ENCODE measurements around the gene PITPNM3. TPM values are rescaled to one million over a fixed set of nuclear protein-coding genes. Genes with fewer than 3 reads are reported as not detected.
A peak's percentile ranks its signal among the peaks of the same experiment; 100 is the strongest.

Gene PITPNM3
- total and polyA plus RNA-seq, 2 of the 13 experiments (the other 11 are each of a cell fraction or from before 2014, with no cell fraction given) = 0.13 to 0.29 TPM

- TF ChIP-seq DZIP1 (CRISPR knock-in tag; IDR thresholded peaks at IDR 0.05) (no peak), TFAP4 (IDR thresholded peaks at IDR 0.05; ENCODE audit: borderline replicate concordance, low read depth) (no peak), PAF1 (CRISPR knock-in tag; IDR thresholded peaks at IDR 0.05) (no peak), SP5 (CRISPR knock-in tag; IDR thresholded peaks at IDR 0.05; ENCODE audit: borderline replicate concordance, low read depth) (no peak), SMAD1 (CRISPR knock-in tag; IDR thresholded peaks at IDR 0.05; ENCODE audit: borderline replicate concordance, low read depth) (no peak), ZNF225 (CRISPR knock-in tag; IDR thresholded peaks at IDR 0.05) (no peak), ETV5 (CRISPR knock-in tag; IDR thresholded peaks at IDR 0.05; ENCODE audit: borderline replicate concordance) (peak; percentile 73), SIN3A (IDR thresholded peaks at IDR 0.05; ENCODE audit: borderline replicate concordance, low read depth, low read length) (no peak), ATF3 (CRISPR knock-in tag; IDR thresholded peaks at IDR 0.05) (no peak), CREB1 (IDR thresholded peaks at IDR 0.05) (no peak), CREB1 (CRISPR knock-in tag; IDR thresholded peaks at IDR 0.05) (no peak), SRSF1 (optimal IDR thresholded peaks at IDR 0.05; ENCODE audit: low read depth, low read length) (no peak), JDP2 (CRISPR knock-in tag; IDR thresholded peaks at IDR 0.05; ENCODE audit: borderline replicate concordance) (no peak), ARID3A (IDR thresholded peaks at IDR 0.05; ENCODE audit: low read depth, low read length) (no peak), ZC3H13 (CRISPR knock-in tag; IDR thresholded peaks at IDR 0.05) (no peak), MXD4 (CRISPR knock-in tag; IDR thresholded peaks at IDR 0.05) (no peak), ATF4 (CRISPR knock-in tag; IDR thresholded peaks at IDR 0.05) (no peak), RAD51 (IDR thresholded peaks at IDR 0.05; ENCODE audit: borderline replicate concordance) (no peak), IKZF5 (CRISPR knock-in tag; IDR thresholded peaks at IDR 0.05) (no peak)
Observed at GRCh38 chr17:6421700-6422604, 134.4 kb downstream of the PITPNM3 start (continued).

All from HepG2 (cell line).